Hepatocyte (in vitro differentiated cells): ENCODE data around the gene ERC2. TPM values are rescaled to one million over a fixed set of nuclear protein-coding genes. Genes with fewer than 3 reads are reported as not detected.

Source experiments
- DNase-seq: peaks from one replicate; pipeline ENCODE4 v3.0.0-alpha.2; 2016; ENCODE audit warnings: low spot score
- H2AFZ ChIP-seq: fragments of 200-600 bp; sonication (generic); 2 replicates; pipeline ENCODE4 v1.6.0; 2016; ENCODE audit warnings: antibody characterized with exemption, mild to moderate bottlenecking
- H3K27ac ChIP-seq: fragments of 200-600 bp; sonication (generic); 2 replicates; pipeline ENCODE4 v1.5.1; 2016; ENCODE audit warnings: mild to moderate bottlenecking
- H3K27me3 ChIP-seq: fragments of 200-600 bp; sonication (generic); 2 replicates; pipeline ENCODE4 v1.6.1; 2016
- H3K36me3 ChIP-seq: fragments of 200-600 bp; sonication (generic); replicated peaks from 2 replicates; pipeline ENCODE4 v1.5.1; 2016; ENCODE audit warnings: low read depth; ENCODE audit not compliant: insufficient read depth
- H3K4me1 ChIP-seq: fragments of 200-600 bp; sonication (generic); 2 replicates; pipeline ENCODE4 v1.5.1; 2016; ENCODE audit warnings: mild to moderate bottlenecking, moderate library complexity; ENCODE audit not compliant: insufficient read depth
- H3K4me2 ChIP-seq: fragments of 200-600 bp; sonication (generic); 2 replicates; pipeline ENCODE4 v1.6.0; 2016
- H3K4me3 ChIP-seq: fragments of 200-600 bp; sonication (generic); 2 replicates; pipeline ENCODE4 v1.5.1; 2016; ENCODE audit warnings: mild to moderate bottlenecking
- H3K79me2 ChIP-seq: fragments of 200-600 bp; sonication (generic); 2 replicates; pipeline ENCODE4 v1.6.0; 2017; ENCODE audit warnings: mild to moderate bottlenecking
- H3K9me2 ChIP-seq: fragments of 200-600 bp; sonication (generic); replicated peaks from 2 replicates; pipeline ENCODE4 v1.6.0; 2017; ENCODE audit warnings: mild to moderate bottlenecking; ENCODE audit not compliant: insufficient read depth
- H3K9me3 ChIP-seq: fragments of 200-600 bp; sonication (generic); 2 replicates; pipeline ENCODE4 v1.5.1; 2016; ENCODE audit warnings: low read depth, mild to moderate bottlenecking
- H4K20me1 ChIP-seq: fragments of 200-600 bp; sonication (generic); 2 replicates; pipeline ENCODE4 v1.6.0; 2016; ENCODE audit warnings: mild to moderate bottlenecking; ENCODE audit not compliant: insufficient read depth, poor library complexity, severe bottlenecking
- CTCF ChIP-seq: fragments of 200-600 bp; sonication (generic); IDR thresholded peaks from 2 replicates; pipeline ENCODE4 v1.5.1; 2016; ENCODE audit warnings: antibody characterized with exemption, mild to moderate bottlenecking; ENCODE audit not compliant: poor library complexity
- EZH2 ChIP-seq: fragments of 200-600 bp; sonication (generic); IDR thresholded peaks from 2 replicates; pipeline ENCODE4 v1.6.1; 2016; ENCODE audit warnings: antibody characterized with exemption, mild to moderate bottlenecking, borderline replicate concordance
- EZH2phosphoT487 ChIP-seq: fragments of 200-600 bp; sonication (generic); IDR thresholded peaks from one replicate; pipeline ENCODE4 v1.6.1; 2018; ENCODE audit warnings: antibody characterized with exemption, mild to moderate bottlenecking, low read depth, moderate library complexity; ENCODE audit not compliant: unreplicated experiment, severe bottlenecking
- WGBS: methylation state at CpG from one replicate; pipeline ENCODE4 v1.1.6; 2016; ENCODE audit warnings: low lambda C conversion rate; ENCODE audit errors: missing lambda C conversion rate; 5-methylcytosine and 5-hydroxymethylcytosine counted together
- polyA plus RNA-seq: library from polyadenylated mRNA; unstranded; fragments of >200 nt; fragmentation: Nextera tagmentation; extraction: Ambion mirVana; gene quantifications from 2 replicates; pipeline ENCODE4 v1.2.1, GENCODE V29; 2016
- total RNA-seq: library from RNA; depleted of rRNA; stranded (reverse); fragments of >200 nt; gene quantifications from 2 replicates; pipeline ENCODE4 v1.2.3, GENCODE V29; 2014

ERC2 gene
- total and polyA plus RNA-seq, 2 experiments from 2014 or later = 1.2 to 5.3 TPM

DNA sequence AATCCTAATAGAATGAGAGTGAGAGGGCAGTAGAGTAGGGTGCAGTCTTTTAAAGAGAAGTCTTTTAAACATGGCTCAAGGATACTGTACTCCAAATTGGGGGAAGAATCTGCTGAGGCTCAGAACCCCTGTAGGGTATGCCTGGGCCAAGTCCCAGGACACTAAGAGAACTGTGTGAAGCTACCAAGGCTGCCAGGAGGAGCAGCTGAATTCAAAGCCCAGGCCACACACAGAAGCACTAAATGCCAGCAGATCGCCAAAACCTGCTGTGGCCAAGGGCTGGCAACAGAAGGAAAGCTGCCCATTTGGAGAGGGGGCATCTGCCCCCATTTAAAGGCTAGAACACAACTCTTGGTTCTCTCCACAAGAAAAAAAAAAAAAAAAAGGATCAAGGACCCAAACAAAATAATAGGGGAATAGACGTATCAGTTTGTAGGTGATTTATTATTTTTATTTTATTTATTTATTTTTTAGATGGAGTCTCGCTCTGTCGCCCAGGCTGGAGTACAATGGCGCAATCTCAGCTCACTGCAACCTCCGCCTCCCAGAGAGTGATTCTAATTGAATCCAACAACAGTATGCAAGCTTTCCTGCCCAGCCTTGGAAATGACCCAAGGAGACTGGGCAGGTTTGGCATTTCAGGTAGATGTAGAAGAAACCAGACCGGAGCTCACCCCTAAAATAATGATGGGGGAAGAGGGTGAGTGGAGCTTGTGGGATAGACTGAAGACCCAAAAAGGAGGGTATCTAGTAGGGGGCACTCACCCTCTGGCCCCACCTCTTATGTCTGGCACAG lies 702.2 kb downstream of the ERC2 start:
- no peak for DNase-seq
- Histone ChIP-seq H3K9me3 (no peaks in the 10 kb centered on the region), H3K79me2 (no peaks in the 10 kb centered on the region), H3K4me3 (no peak overlapping the region), H3K4me2 (no peak overlapping the region), H3K9me2 (no peaks in the 10 kb centered on the region), H3K27me3 (no peaks in the 10 kb centered on the region), H3K27ac (no peak overlapping the region), H4K20me1 (no peaks in the 10 kb centered on the region), H2AFZ (no peak overlapping the region), H3K4me1 (no peaks in the 10 kb centered on the region), H3K36me3 (no peaks in the 10 kb centered on the region)
- 97% methylated on average over 7 of the region's 7 CpGs for WGBS
- no peak for TF ChIP-seq EZH2phosphoT487
- no peak for TF ChIP-seq EZH2
- no peak for TF ChIP-seq CTCF

- Histone ChIP-seq H3K36me3 (no peaks in the 10 kb centered on the region), H3K79me2 (no peaks in the 10 kb centered on the region), H2AFZ (no peak overlapping the region), H3K4me2 (no peak overlapping the region), H3K9me3 (no peaks in the 10 kb centered on the region), H3K27ac (no peak overlapping the region), H3K9me2 (no peaks in the 10 kb centered on the region), H3K4me1 (no peaks in the 10 kb centered on the region), H3K27me3 (no peaks in the 10 kb centered on the region), H3K4me3 (no peak overlapping the region), H4K20me1 (no peaks in the 10 kb centered on the region)
- TF ChIP-seq CTCF (no peak), EZH2 (no peak), EZH2phosphoT487 (no peak)
- 81% methylated on average over 7 of the region's 7 CpGs for WGBS
- no peak for DNase-seq
Measured at GRCh38 chr3:55765398-55765797, 702.9 kb downstream of the ERC2 start.

GRCh38 chr3:55756976-55757375 lies 711.3 kb downstream of the ERC2 start:
- TF ChIP-seq EZH2phosphoT487 = no peak
- TF ChIP-seq CTCF = no peak
- no peak for TF ChIP-seq EZH2

More at GRCh38 chr3:55756976-55757375, 711.3 kb downstream of the ERC2 start:
- Histone ChIP-seq H3K79me2 (no peaks in the 10 kb centered on the region), H3K4me2 (no peak overlapping the region), H3K27me3 (no peaks in the 10 kb centered on the region), H3K36me3 (no peaks in the 10 kb centered on the region), H3K4me1 (no peaks in the 10 kb centered on the region), H3K27ac (no peak overlapping the region), H4K20me1 (no peaks in the 10 kb centered on the region), H3K9me2 (no peaks in the 10 kb centered on the region), H3K9me3 (no peaks in the 10 kb centered on the region), H3K4me3 (no peak overlapping the region), H2AFZ (no peak overlapping the region)
- DNase-seq = no peak
- 82% methylated on average over 2 of the region's 2 CpGs for WGBS
